Islet precursor cell (in vitro differentiated cells): ENCODE measurements around the gene CAMSAP2.

Experiments used
- DNase-seq: peaks from one replicate; pipeline ENCODE4 v3.0.0-alpha.2; 2018

Gene CAMSAP2

GRCh38 chr1:200849430-200849829, 110.7 kb downstream of the CAMSAP2 start:
- no peak for DNase-seq

- DNase-seq, result no peak
Observed at GRCh38 chr1:200850554-200850953, 111.9 kb downstream of the CAMSAP2 start.

- no peak for DNase-seq
Observed at GRCh38 chr1:200856716-200857357, 118.1 kb downstream of the CAMSAP2 start.

GRCh38 chr1:200857804-200858203, 119.1 kb downstream of the CAMSAP2 start:
- DNase-seq, result no peak

- no peak for DNase-seq
Observed at GRCh38 chr1:200861937-200862647, 123.4 kb downstream of the CAMSAP2 start.

GRCh38 chr1:200862713-200863415, 124.2 kb downstream of the CAMSAP2 start:
- no peak for DNase-seq

DNA sequence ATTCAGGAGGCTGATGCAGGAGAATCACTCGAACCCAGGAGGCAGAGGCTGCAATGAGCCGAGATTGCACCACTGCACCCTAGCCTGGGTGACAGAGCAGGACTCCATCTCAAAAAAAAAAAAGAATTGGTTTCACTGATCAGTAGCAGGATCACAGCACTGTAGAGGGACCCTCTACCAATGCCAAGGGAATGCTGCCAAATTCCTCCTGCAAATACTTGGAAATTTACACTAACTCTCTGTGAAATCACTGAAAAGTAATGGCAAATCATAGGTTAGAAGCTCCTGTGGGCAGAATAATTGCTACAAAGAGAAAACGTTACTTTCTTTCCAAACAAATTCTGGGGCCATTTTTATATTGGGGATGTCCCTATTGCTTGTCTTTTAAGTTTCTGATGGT, 127.4 kb downstream of the CAMSAP2 start:
- no peak for DNase-seq

GRCh38 chr1:200866521-200866920, 127.8 kb downstream of the CAMSAP2 start:
- DNase-seq, result peak; percentile 53

GRCh38 chr1:200867018-200867811, 128.5 kb downstream of the CAMSAP2 start:
- no peak for DNase-seq

DNA sequence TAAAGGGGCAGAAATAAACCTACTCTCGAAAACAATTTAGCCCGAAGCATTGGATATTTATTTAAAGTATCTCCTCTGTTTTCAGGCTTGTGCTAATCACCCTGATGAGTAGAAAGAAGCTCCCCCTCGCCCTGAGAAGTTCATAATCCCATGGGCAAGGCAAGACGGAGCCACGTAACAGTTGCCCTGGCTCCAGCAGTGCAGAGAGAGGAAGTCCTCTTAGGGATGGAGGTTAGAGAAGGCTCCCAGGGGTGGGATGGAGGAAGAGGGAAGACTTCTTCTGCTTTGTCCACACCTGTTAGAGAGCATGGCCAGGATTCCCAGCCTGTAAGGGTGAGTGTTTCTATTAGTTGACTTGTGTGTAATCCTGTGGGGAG, 130.7 kb downstream of the CAMSAP2 start:
- no peak for DNase-seq

GRCh38 chr1:200869753-200870391, 131.2 kb downstream of the CAMSAP2 start:
- peak; percentile 52 for DNase-seq

GRCh38 chr1:200872446-200873115, 133.9 kb downstream of the CAMSAP2 start, which contains the start of gene GPR25:
Gene GPR25 (plus strand): TSS chr1:200872981. CDS start chr1:200873038, 57 bp downstream.
- DNase-seq, result no peak

GRCh38 chr1:200873116-200873670, 134.5 kb downstream of the CAMSAP2 start:
- DNase-seq, result no peak

DNA sequence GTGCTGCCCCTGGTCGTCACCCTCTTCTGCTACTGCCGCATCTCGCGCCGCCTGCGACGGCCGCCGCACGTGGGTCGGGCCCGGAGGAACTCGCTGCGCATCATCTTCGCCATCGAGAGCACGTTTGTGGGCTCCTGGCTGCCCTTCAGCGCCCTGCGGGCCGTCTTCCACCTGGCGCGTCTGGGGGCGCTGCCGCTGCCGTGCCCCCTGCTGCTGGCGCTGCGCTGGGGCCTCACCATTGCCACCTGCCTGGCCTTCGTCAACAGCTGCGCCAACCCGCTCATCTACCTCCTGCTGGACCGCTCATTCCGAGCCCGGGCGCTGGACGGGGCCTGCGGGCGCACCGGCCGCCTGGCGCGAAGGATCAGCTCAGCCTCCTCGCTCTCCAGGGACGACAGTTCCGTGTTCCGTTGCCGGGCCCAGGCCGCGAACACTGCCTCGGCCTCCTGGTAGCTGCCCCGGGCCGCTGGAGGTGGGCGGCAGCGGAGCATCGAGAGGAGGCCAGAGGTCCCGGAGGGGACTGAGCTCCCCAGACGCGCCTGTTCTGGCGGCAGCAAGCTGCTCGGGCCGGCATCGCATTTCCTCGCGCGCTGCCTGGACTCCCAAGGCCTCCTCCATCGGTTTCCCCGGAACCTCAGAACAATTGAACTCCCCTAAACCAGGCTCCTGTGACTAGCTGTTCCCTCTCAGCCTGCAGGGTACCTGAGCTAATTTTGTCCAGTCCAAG, 135.1 kb downstream of the CAMSAP2 start:
- peak; percentile 54 for DNase-seq

GRCh38 chr1:200874694-200875093, 136.0 kb downstream of the CAMSAP2 start:
- DNase-seq, result no peak

DNA sequence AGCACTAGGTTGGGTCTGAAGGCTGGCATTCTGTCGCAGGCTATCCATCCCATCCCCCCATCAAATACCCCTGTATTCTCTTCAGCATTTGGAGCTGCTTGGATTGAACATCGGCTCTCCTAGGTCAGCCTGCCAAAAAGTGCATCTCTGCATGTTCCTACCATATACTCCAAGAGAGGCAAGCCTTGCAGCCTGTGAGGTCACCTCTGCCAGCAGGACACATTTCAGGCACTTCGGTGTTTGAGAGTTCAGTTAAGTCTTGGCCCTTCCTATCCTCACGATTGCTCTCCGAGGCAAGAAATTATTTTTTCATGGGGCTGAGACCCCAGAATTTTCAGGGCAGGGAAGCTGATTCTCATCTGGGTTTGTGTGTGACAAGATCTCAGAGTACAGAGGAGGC, 136.7 kb downstream of the CAMSAP2 start:
- DNase-seq, result no peak

DNA sequence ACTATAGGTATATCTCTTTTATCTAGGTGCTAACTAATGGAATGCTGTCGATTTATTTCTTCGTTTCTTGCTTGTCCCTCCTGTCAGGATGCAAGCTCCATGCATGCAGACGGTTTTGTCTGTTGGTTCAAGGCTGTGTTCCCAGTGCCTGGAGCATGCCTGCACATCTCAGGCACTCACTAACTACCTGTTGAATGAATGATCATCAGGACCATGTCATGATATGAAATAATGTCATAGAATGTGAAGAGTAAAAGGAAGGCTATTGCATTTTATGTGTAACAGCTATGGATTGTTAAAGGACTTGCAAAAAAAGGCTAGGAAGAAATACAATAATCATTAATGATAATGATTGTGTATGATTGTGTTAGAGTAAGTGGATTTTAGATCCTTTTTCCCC, 138.3 kb downstream of the CAMSAP2 start:
- DNase-seq, result no peak

DNA sequence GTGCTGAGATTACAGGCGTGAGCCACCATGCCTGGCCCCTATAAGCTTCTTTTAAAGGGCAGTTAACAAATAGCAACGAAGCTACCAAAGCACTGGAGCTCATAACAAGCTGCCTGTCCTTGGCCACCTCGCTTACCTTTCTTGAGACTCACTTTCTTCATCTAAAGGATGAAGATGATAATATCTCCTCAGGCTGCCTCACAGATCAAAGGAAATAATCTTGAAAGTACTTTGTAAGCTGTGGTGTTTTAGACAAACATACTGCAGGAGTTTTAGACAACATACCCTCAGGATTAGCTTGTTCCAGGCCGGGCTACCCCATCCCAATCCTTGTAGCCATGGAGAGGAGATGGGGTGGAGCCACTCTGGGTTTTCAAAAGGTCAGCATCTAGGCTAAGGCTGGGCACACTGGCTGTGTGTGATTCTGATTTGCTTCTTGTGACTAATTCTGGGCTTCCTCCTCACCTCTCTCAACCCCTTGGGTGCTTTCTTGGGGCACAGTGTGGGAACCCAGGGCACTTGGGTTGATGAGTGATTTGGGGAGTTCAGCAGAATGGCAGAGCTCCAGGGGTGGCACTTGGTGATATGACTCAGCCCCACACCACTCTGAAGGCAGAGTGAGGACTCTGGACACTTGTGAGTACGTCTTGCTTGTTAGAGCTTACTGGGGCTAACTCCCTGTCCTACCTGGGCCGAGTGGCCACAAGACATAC, 139.3 kb downstream of the CAMSAP2 start:
- DNase-seq, result no peak

- DNase-seq, result peak; percentile 68
Observed at GRCh38 chr1:200880212-200880611, 141.5 kb downstream of the CAMSAP2 start.

GRCh38 chr1:200883118-200883517, 144.4 kb downstream of the CAMSAP2 start:
- peak; percentile 20 for DNase-seq
